SHP77 (cell line): Measurements from ENCODE around the gene WDR17.
"Not testable (repeated sequence)": the region's sequence is repeated elsewhere in the genome, so short reads cannot be mapped to it uniquely, and the experiment has no call there.

Source experiments
- DNase-seq, 2 experiments: peaks; one replicate each; lab custom pipeline; 2025; lab: John Stamatoyannopoulos, UW

WDR17 gene

DNA sequence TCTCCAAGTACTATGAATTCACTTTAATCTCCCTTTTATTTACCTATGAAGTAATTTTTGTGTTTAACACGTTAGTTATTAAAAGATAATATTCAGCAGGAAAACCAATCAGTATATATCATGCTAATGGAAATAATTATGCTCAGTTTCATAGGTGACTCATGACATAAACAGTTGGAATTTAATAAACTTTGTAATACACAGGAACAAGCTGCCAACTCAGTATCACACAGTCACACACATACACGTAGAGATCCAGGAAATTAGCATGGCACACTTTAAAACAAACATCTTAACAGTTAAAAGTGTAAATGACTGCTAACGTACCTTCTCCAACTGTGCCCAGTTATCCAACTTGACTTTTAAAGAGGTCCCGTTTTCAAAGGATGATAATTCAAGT is 127.5 kb downstream of the WDR17 start:
- no peak for DNase-seq

DNA sequence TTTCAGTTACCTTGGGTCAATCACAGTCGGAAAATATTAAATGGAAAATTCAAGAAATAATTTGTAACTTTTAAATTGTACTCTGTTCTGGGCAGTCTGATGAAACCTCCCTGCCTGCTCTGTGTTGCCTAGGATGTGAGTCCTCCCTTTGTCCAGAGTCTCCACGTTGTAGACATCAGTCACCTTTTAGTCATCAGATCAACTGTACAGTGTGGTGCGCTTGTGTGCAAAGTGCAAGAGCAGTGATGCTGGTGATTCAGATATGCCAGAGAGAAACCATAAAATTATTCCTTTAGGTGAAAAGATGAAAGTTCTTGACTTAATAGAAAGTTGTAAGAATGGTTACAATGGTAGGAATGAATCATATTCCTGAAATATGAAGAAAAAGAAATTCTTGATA is 128.3 kb downstream of the WDR17 start:
- no peak for DNase-seq

DNA sequence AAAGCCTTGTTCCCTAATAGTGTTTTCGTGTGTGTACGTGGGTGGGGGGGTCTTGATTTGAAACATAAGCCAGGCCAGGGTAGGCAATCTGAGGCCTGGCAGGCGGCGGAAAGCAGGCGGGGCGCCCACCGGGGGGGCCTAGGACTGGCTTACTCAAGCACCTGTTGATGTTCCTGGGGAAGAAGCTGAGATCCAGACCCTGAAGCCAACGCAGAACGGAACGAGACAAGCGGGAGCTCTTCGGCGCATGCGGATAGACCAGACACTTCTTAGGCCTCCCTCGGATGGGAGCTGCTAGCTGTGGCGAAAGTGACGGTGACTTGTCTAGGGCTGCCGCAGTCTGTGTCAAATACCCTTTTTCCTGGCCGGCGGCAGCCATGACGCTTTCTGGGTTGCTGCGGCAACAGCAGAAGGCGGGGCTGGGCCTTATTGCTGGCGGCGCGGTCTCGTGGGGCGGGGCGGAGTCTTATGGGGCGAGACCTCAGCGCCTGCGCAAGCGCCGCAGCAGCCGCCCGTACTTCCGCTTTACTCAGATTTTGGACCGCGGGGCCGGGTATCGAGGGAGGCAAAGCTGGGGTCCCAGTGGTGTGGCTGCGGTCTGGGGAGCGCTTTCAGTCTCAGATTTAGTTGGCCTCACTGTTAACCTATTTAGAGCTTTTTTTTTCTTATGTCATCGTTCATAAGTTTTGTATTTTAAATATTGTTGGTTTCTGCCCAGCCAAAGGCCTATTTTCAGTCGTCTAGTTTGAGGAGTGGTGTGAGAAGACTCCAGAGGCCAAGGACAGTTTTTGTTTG is 129.7 kb downstream of the WDR17 start, which contains the start of gene SPATA4:
Gene SPATA4 (minus strand): TSS at position 402 of the 795 bp plus-strand sequence. CDS start 23 bp downstream, at position 379.
- DNase-seq = peak; percentile 75 to 87

DNA sequence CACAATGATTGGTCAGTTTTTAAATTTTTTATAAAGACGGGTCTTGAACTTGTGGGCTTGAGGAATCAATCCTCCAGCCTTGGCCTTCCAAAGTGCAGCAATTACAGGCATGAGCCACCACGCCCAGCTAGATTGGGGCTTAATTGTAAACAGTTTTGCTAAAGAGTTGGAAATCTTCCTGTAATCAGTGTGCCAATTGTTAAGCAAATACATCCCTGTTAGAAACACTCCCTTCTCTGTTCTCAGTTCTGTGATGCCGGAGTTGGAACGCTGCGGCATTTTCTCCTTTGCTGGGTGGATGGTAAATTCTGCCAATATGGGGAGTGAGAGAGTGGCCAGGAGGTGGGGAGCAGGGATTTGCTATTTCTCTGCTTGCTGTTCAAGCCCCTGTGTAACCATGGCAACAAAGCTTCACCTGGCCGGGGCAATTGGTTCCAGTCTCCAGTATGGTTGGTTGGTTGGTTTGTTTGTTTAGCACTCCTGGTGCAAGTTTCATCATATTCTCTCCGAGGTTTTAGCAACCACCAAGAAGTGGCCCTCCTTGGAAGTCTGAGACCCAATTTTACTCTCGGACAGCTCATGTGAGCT is 132.8 kb downstream of the WDR17 start:
- DNase-seq = peak in 1 of 2 experiments; percentile 0

- no peak for DNase-seq
Measured at GRCh38 chr4:176205299-176205698, 139.7 kb downstream of the WDR17 start.

- DNase-seq = no peak
Measured at GRCh38 chr4:176207839-176208238, 142.2 kb downstream of the WDR17 start.

- no peak for DNase-seq
Measured at GRCh38 chr4:176209535-176209934, 143.9 kb downstream of the WDR17 start.

- no peak for DNase-seq
Measured at GRCh38 chr4:176210101-176210500, 144.5 kb downstream of the WDR17 start.

DNA sequence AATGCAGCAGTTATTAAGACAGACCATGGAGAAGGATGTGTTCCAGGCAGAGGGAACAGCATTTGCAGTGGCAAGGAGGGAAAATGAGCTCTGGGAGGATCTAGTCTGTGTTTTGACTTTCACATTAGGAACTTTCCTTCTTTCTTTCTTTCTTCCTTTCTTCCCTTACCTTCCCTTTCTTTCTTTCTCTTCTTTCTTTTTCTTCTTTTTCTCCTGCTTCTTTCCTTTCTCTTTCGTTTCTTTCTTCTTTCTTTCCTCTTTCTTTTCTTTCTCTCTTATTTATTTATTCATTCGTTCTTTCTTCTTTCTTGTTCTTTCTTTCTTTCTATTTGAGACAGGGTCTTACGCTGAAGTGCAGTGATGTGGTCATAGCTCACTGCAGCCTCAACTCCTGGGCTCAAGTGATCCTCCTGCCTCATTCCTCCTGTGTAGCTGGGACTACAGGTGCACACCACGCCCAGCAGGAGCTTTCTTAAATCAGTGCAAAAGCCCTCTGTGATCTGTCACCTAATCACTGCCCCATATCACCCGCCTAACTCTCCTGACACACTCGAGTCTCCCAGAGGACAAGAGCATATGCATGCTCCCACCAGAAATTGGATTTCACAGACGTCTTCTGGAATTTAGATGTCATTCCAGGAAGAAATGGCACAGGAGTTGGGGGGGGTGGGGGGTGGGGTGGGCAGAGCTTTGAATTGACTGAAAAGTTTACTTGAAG is 145.1 kb downstream of the WDR17 start:
- no peak for DNase-seq

DNA sequence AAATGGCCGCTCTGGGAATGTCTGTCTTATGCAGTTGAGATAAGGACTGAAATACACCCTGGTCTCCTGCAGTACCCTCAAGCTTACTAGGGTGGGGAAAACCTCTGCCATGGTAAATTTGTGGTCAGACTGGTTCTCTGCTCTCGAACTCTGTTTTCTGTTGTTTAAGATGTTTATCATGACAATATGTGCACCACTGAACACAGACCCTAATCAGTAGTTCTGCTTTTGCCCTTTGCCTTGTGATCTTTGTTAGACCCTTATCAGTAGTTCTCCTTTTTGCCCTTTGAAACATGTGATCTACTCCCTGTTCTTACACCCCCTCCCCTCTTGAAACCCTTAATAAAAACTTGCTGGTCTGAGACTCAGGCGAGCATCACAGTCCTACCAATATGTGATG is 146.7 kb downstream of the WDR17 start:
- not testable (repeated sequence) for DNase-seq

- no peak for DNase-seq
Measured at GRCh38 chr4:176217510-176217909, 151.9 kb downstream of the WDR17 start.

DNA sequence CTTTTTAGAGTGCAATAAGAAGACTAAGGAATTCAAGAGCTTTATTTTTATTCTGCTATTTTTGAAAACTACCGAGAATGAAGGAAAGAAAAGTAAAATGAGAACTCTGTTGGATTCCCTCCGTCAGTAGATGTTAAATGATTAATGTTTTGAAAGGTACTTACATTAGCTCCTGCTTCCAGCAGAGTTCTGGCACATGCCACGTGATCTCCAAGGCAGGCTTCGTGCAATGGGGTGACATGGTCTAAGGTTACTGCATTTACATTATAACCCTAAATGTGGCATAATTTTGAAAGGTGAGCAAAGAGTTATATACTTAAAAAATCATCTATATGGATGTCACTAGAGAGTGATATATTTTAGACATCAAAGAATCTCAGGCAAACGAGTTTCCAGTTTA is 156.5 kb downstream of the WDR17 start:
- DNase-seq = no peak

DNA sequence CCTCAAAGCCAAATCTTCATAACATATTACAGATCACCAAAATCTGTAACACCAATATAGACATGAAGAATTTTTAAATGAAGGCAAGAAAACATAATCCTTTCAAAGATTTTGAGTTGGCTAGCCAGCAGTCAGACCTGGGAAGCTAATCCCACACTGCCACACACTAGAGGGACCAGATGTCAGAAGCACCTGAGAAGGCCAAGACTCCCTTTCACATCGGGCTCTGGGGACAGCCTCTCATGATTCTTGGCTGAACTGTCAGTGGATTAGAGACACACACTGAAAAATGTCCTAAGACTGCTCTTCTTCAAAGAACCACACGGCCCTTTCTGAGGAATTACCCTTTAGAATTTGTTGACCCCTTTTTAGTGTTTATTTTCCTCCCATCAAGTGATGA is 157.9 kb downstream of the WDR17 start:
- DNase-seq = no peak

- no peak for DNase-seq
Measured at GRCh38 chr4:176226736-176227135, 161.1 kb downstream of the WDR17 start.

DNA sequence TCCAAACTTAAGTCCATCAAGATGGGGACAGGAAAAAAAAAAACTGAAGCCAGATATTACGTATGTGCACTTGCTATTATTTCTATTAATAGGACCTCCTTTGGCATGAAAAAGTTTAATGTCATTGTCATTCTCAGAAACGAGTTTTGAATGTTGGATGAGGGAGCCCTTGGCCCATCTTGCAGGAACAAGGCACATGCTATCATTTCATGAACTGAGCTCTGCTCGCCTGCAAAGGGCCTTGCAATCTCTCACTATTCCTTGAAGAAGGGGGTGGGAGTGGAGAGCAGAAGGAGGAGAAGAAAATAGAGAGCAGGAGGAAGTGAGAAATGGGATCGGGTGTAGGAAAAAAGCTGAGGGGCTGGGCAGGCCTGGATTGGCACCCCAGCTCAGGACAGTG is 164.0 kb downstream of the WDR17 start:
- DNase-seq = no peak
